ENCODE measurements around the gene SYTL1.
A peak's percentile ranks its signal among the peaks of the same experiment; 100 is the strongest.

The SYTL1 gene, protein sequence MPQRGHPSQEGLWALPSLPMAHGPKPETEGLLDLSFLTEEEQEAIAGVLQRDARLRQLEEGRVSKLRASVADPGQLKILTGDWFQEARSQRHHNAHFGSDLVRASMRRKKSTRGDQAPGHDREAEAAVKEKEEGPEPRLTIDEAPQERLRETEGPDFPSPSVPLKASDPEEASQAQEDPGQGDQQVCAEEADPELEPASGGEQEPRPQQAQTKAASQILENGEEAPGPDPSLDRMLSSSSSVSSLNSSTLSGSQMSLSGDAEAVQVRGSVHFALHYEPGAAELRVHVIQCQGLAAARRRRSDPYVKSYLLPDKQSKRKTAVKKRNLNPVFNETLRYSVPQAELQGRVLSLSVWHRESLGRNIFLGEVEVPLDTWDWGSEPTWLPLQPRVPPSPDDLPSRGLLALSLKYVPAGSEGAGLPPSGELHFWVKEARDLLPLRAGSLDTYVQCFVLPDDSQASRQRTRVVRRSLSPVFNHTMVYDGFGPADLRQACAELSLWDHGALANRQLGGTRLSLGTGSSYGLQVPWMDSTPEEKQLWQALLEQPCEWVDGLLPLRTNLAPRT

GRCh38 chr1:27341525-27342252 lies at the start of gene SYTL1:
Gene SYTL1 (plus strand): TSS chr1:27342022. CDS start chr1:27345335, 3,313 bp downstream.
- no peaks in the 10 kb centered on the region for H3K4me1 ChIP-seq (ENCODE audit: control insufficient read depth in 1 of 2, insufficient read depth in 2 of 2, low read length in 2 of 2)
- H3K27me3 ChIP-seq (ENCODE audit: low read depth, low read length): no peaks in the 10 kb centered on the region
- H3K36me3 ChIP-seq (ENCODE audit: control insufficient read depth in 1 of 2, insufficient read depth in 2 of 2, low read length in 2 of 2): peaks cover 0 to 9% of the 10 kb centered on the region in 2 donors
- peak within 1 kb of the TSS; percentile 40 to 60 for H3K4me3 ChIP-seq (ENCODE audit: low read depth in 1 of 2, low read length in 2 of 2)
- H3K27ac ChIP-seq (ENCODE audit: low read length): peak within 1 kb of the TSS; percentile 39
- H3K9me3 ChIP-seq (ENCODE audit: control insufficient read depth in 1 of 2, low read length in 2 of 2): no peaks in the 10 kb centered on the region

DNA sequence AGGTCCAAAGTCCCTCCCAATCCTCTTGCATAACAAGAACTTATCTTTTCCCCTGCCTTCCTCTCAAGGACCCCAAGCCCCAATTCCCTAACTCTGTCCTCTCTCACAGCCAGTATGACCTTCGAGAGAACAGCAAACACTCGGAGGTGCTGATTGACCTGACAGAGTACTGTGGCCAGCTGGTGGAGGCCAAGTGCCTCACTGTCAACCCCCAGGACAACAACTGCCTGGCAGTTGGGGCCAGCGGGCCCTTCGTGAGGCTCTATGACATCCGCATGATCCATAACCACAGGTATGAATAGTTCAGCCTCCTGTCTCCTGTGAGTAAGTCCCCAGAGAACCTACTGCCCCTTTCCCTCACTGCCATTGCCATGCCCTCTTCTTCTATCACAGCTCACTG lies 49.7 kb upstream of the SYTL1 start:
- peaks cover 52 to 65% of the 10 kb centered on the region in 2 donors for H3K36me3 ChIP-seq (ENCODE audit: control insufficient read depth in 1 of 2, insufficient read depth in 2 of 2, low read length in 2 of 2)
- no peak overlapping the region for H3K27ac ChIP-seq (ENCODE audit: low read length)
- H3K27me3 ChIP-seq (ENCODE audit: low read depth, low read length): no peaks in the 10 kb centered on the region

DNA sequence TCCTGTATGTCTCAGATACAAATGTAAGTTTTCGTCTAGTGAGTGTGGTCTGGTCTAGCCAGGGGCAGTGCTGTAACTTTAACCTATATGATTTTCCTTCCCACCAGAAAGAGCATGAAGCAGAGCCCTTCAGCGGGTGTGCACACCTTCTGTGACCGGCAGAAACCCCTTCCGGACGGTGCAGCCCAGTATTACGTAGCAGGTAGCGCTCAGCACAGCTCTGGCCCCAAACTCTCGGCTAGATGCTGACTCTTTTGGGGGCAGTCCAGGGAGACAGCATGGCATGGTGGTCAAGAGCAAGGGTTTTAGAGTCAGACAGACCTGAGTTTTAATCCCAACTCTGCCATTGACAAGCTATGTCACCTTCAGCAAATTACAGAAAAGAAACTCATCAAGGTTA lies 47.9 kb upstream of the SYTL1 start:
- H3K27me3 ChIP-seq (ENCODE audit: low read depth, low read length): no peaks in the 10 kb centered on the region

More for the DNA sequence above, 49.7 kb upstream of the SYTL1 start:
- no peak overlapping the region for H3K4me3 ChIP-seq (ENCODE audit: low read depth in 1 of 2, low read length in 2 of 2)
- no peaks in the 10 kb centered on the region for H3K4me1 ChIP-seq (ENCODE audit: control insufficient read depth in 1 of 2, insufficient read depth in 2 of 2, low read length in 2 of 2)
- no peaks in the 10 kb centered on the region for H3K9me3 ChIP-seq (ENCODE audit: control insufficient read depth in 1 of 2, low read length in 2 of 2)

GRCh38 chr1:27296773-27297291 lies 45.0 kb upstream of the SYTL1 start:
- Histone ChIP-seq H3K9me3 (ENCODE audit: control insufficient read depth in 1 of 2, low read length in 2 of 2) (no peaks in the 10 kb centered on the region), H3K27me3 (ENCODE audit: low read depth, low read length) (no peaks in the 10 kb centered on the region), H3K36me3 (ENCODE audit: control insufficient read depth in 1 of 2, insufficient read depth in 2 of 2, low read length in 2 of 2) (peaks cover 44 to 64% of the 10 kb centered on the region in 2 donors), H3K27ac (ENCODE audit: low read length) (peak overlapping the region; percentile 21), H3K4me3 (ENCODE audit: low read depth in 1 of 2, low read length in 2 of 2) (no peak overlapping the region), H3K4me1 (ENCODE audit: control insufficient read depth in 1 of 2, insufficient read depth in 2 of 2, low read length in 2 of 2) (peaks cover 14 to 40% of the 10 kb centered on the region in 2 donors)

More for the DNA sequence above, 47.9 kb upstream of the SYTL1 start:
- peaks cover 58 to 72% of the 10 kb centered on the region in 2 donors for H3K36me3 ChIP-seq (ENCODE audit: control insufficient read depth in 1 of 2, insufficient read depth in 2 of 2, low read length in 2 of 2)
- peaks cover under 1 to 14% of the 10 kb centered on the region in 2 donors for H3K4me1 ChIP-seq (ENCODE audit: control insufficient read depth in 1 of 2, insufficient read depth in 2 of 2, low read length in 2 of 2)
- no peak overlapping the region for H3K27ac ChIP-seq (ENCODE audit: low read length)
- H3K9me3 ChIP-seq (ENCODE audit: control insufficient read depth in 1 of 2, low read length in 2 of 2): no peaks in the 10 kb centered on the region
- H3K4me3 ChIP-seq (ENCODE audit: low read depth in 1 of 2, low read length in 2 of 2): no peak overlapping the region

GRCh38 chr1:27297903-27298302 lies 43.9 kb upstream of the SYTL1 start:
- Histone ChIP-seq H3K4me3 (ENCODE audit: low read depth in 1 of 2, low read length in 2 of 2) (no peak overlapping the region), H3K36me3 (ENCODE audit: control insufficient read depth in 1 of 2, insufficient read depth in 2 of 2, low read length in 2 of 2) (peaks cover 39 to 59% of the 10 kb centered on the region in 2 donors), H3K9me3 (ENCODE audit: control insufficient read depth in 1 of 2, low read length in 2 of 2) (no peaks in the 10 kb centered on the region), H3K4me1 (ENCODE audit: control insufficient read depth in 1 of 2, insufficient read depth in 2 of 2, low read length in 2 of 2) (peaks cover 14 to 40% of the 10 kb centered on the region in 2 donors), H3K27me3 (ENCODE audit: low read depth, low read length) (no peaks in the 10 kb centered on the region), H3K27ac (ENCODE audit: low read length) (peak overlapping the region; percentile 16)

GRCh38 chr1:27298632-27299384 lies 43.0 kb upstream of the SYTL1 start:
- H3K4me1 ChIP-seq (ENCODE audit: control insufficient read depth in 1 of 2, insufficient read depth in 2 of 2, low read length in 2 of 2): peaks cover 14 to 40% of the 10 kb centered on the region in 2 donors
- H3K9me3 ChIP-seq (ENCODE audit: control insufficient read depth in 1 of 2, low read length in 2 of 2): no peaks in the 10 kb centered on the region
- no peaks in the 10 kb centered on the region for H3K27me3 ChIP-seq (ENCODE audit: low read depth, low read length)
- H3K36me3 ChIP-seq (ENCODE audit: control insufficient read depth in 1 of 2, insufficient read depth in 2 of 2, low read length in 2 of 2): peaks cover 40 to 62% of the 10 kb centered on the region in 2 donors
- H3K27ac ChIP-seq (ENCODE audit: low read length): peak overlapping the region; percentile 85
- H3K4me3 ChIP-seq (ENCODE audit: low read depth in 1 of 2, low read length in 2 of 2): peak overlapping the region in 1 of 2 donors; percentile 7

GRCh38 chr1:27299385-27300271 lies 42.2 kb upstream of the SYTL1 start:
- Histone ChIP-seq H3K27ac (ENCODE audit: low read length) (peak overlapping the region; percentile 85), H3K4me1 (ENCODE audit: control insufficient read depth in 1 of 2, insufficient read depth in 2 of 2, low read length in 2 of 2) (peaks cover 14 to 40% of the 10 kb centered on the region in 2 donors), H3K27me3 (ENCODE audit: low read depth, low read length) (no peaks in the 10 kb centered on the region), H3K36me3 (ENCODE audit: control insufficient read depth in 1 of 2, insufficient read depth in 2 of 2, low read length in 2 of 2) (peaks cover 36 to 62% of the 10 kb centered on the region in 2 donors), H3K9me3 (ENCODE audit: control insufficient read depth in 1 of 2, low read length in 2 of 2) (no peaks in the 10 kb centered on the region), H3K4me3 (ENCODE audit: low read depth in 1 of 2, low read length in 2 of 2) (peak overlapping the region in 1 of 2 donors; percentile 7)

DNA sequence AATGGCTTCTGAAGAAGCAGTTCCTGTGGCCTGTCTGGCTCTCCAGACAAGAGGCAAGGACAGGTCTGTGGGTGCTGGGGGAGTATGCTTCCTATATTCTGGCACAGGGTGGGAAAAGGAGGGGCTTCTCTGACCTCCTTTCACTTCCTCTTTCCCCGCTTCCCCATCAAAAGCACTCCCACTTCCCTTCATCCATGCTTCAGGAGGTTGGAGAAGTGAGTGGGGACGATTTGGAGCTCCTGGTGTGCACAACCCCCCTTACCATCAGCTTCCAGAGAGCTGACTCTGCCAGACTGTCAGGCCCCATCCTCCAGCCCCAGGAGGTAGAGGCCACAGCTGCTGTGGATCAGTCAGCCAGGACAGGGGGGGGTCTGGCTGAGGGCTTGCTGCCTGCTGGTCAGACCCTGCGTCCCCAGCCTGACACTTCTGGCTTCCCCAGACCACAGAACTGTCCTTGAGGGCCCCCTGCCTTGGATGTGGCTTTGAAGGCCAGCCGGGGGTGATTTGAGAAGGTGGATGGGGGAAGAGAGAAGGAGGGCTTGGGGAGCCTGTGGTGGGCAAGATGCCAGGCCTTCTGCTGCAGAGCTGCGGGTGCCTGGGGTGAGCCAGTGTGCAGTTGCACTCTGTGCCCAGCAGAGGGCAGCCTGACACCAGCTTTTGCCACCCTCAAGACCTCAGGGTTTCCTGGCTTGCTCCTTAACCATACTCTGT lies 41.3 kb upstream of the SYTL1 start:
- no peaks in the 10 kb centered on the region for H3K27me3 ChIP-seq (ENCODE audit: low read depth, low read length)
- no peaks in the 10 kb centered on the region for H3K9me3 ChIP-seq (ENCODE audit: control insufficient read depth in 1 of 2, low read length in 2 of 2)
- H3K36me3 ChIP-seq (ENCODE audit: control insufficient read depth in 1 of 2, insufficient read depth in 2 of 2, low read length in 2 of 2): peaks cover 35 to 63% of the 10 kb centered on the region in 2 donors
- H3K27ac ChIP-seq (ENCODE audit: low read length): peak overlapping the region; percentile 85
- peaks cover 14 to 40% of the 10 kb centered on the region in 2 donors for H3K4me1 ChIP-seq (ENCODE audit: control insufficient read depth in 1 of 2, insufficient read depth in 2 of 2, low read length in 2 of 2)
- peak overlapping the region in 1 of 2 donors; percentile 5 for H3K4me3 ChIP-seq (ENCODE audit: low read depth in 1 of 2, low read length in 2 of 2)

DNA sequence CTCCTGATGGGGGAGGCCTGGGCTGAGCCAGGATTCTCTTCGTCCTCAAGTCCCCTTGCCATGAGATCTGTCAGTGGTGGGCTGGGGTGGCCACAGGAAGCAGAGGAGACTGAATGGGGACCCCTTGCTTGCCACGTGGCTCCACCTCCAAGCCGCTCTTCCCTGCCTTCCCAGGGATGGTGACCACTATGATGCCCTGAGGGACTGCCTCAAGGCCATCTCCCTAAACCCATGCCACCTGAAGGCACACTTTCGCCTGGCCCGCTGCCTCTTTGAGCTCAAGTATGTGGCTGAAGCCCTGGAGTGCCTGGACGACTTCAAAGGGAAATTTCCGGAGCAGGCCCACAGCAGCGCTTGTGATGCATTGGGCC lies 40.8 kb upstream of the SYTL1 start:
- Histone ChIP-seq H3K4me1 (ENCODE audit: control insufficient read depth in 1 of 2, insufficient read depth in 2 of 2, low read length in 2 of 2) (peaks cover 14 to 40% of the 10 kb centered on the region in 2 donors), H3K4me3 (ENCODE audit: low read depth in 1 of 2, low read length in 2 of 2) (no peak overlapping the region), H3K36me3 (ENCODE audit: control insufficient read depth in 1 of 2, insufficient read depth in 2 of 2, low read length in 2 of 2) (peaks cover 33 to 62% of the 10 kb centered on the region in 2 donors), H3K9me3 (ENCODE audit: control insufficient read depth in 1 of 2, low read length in 2 of 2) (no peaks in the 10 kb centered on the region), H3K27me3 (ENCODE audit: low read depth, low read length) (no peaks in the 10 kb centered on the region), H3K27ac (ENCODE audit: low read length) (no peak overlapping the region)

All from muscle layer of duodenum (tissue), 2 donors.